Ovary (tissue), 9 donors: ENCODE results near the gene EPHA8. TPM values are rescaled to one million over a fixed set of nuclear protein-coding genes. Genes with fewer than 3 reads are reported as not detected.

Experiments
- DNase-seq, 5 donors: peaks; one replicate each; pipeline ENCODE4 v3.0.0-alpha.2; 2019 to 2020
- H3K27ac ChIP-seq, 2 donors: fragments of 200-600 bp; one replicate each; pipeline versions ENCODE4 v1.5.1 to v1.8.0; 2019 to 2022
- H3K27me3 ChIP-seq: fragments of 200-600 bp; one replicate; pipeline ENCODE4 v1.8.0; 2022
- H3K36me3 ChIP-seq: fragments of 200-600 bp; sonication (generic); one replicate; pipeline ENCODE4 v1.5.1; 2019
- H3K4me1 ChIP-seq: one replicate; pipeline ENCODE4 v1.8.1; 2013; ENCODE audit warnings: mild to moderate bottlenecking, moderate library complexity; ENCODE audit not compliant: insufficient read depth
- H3K4me3 ChIP-seq: fragments of 200-600 bp; sonication (generic); one replicate; pipeline ENCODE4 v1.5.1; 2017
- H3K9me3 ChIP-seq, 2 donors: fragments of 200-600 bp in 1 of 2; sonication (generic) in 1 of 2; one replicate each; pipeline versions ENCODE4 v1.5.1 to v1.8.1; 2013 to 2019; ENCODE audit warnings: mild to moderate bottlenecking in 1 of 2, moderate library complexity in 1 of 2
- CTCF ChIP-seq, 3 donors: fragments of 450-650 bp in 2 of 3; fragments of 200-600 bp in 1 of 3; IDR thresholded peaks; one replicate each; pipeline versions ENCODE4 v1.5.1 to v1.8.0; 2016 to 2022; ENCODE audit warnings: antibody characterized with exemption in 3 of 3, mild to moderate bottlenecking in 1 of 3
- EP300 ChIP-seq: sonication (generic); formaldehyde crosslinking; IDR thresholded peaks from one replicate; pipeline ENCODE4 v1.6.1; 2017; ENCODE audit warnings: antibody characterized with exemption
- POLR2A ChIP-seq: fragments of 450-650 bp; IDR thresholded peaks from one replicate; pipeline ENCODE4 v1.6.1; 2017; ENCODE audit warnings: antibody characterized with exemption, mild to moderate bottlenecking, moderate library complexity
- WGBS, 3 donors: extraction: QIAGEN DNeasy Blood & Tissue Kit in 1 of 3; methylation state at CpG; one replicate each; pipeline versions ENCODE4 v1.1.5 to v1.1.7; 2013 to 2017; 5-methylcytosine and 5-hydroxymethylcytosine counted together
- intact Hi-C, 4 donors: fragments of 100-400 bp; cut with DNase I; formaldehyde crosslinking; loops; one replicate each; pipeline versions ENCODE4 v1.11.0 to v1.15.1; 2022 to 2023
- polyA plus RNA-seq, 2 donors: library from polyadenylated mRNA; stranded (reverse); fragments of 200-250 nt in 1 of 2; fragments of 350-450 nt in 1 of 2; fragmentation: Illumina TruSeq in 1 of 2; extraction: RNeasy Lipid Tissue Mini Kit (QIAGEN cat#74804) in 1 of 2; gene quantifications; one replicate each; pipeline ENCODE4 v1.2.3, GENCODE V29; 2013 to 2014
- total RNA-seq, 7 donors: library from RNA; depleted of rRNA in 2 of 7; stranded (reverse); fragments of >200 nt in 2 of 7; fragmentation: NEBNext Ultra II Directional in 3 of 7; extraction: Animal tissue kit (Norgen Biotek cat#: 25700) in 3 of 7; gene quantifications; one replicate each; pipeline versions ENCODE4 v1.1.0 to v1.2.4, GENCODE V29; 2016 to 2023
- donor health status: DM: no; HTN: no; CAD: no; lungs with moderate emphysema.
- donor health status: DM: no; HTN: no; CAD: no.
- donor health status: Bipolar disorder and iron deficiency.
- donor health status: DM: yes; HTN: yes; CAD: no.
- donor health status: DM: no; HTN: no; CAD: no.
- donor health status: DM: yes; HTN: yes; CAD: no.

EPHA8 gene
- total and polyA plus RNA-seq, 9 donors, result 0.02 TPM; not detected in 8

GRCh38 chr1:22638476-22639234, 75.4 kb downstream of the EPHA8 start:
- peaks cover 3% of the 10 kb centered on the region for H3K4me1 ChIP-seq
- no peak overlapping the region for H3K27ac ChIP-seq
- no peaks in the 10 kb centered on the region for H3K9me3 ChIP-seq
- DNase-seq, result no peak
- no peaks in the 10 kb centered on the region for H3K27me3 ChIP-seq
- no peak overlapping the region for H3K4me3 ChIP-seq
- intact Hi-C loops, result no loop called here
- no peaks in the 10 kb centered on the region for H3K36me3 ChIP-seq
- TF ChIP-seq CTCF (IDR thresholded peaks at IDR 0.05) (no peak), POLR2A (no peak), EP300 (no peak)
- 81 to 86% (median 82%) methylated on average over 23 of the region's 23 CpGs for WGBS, 3 donors

GRCh38 chr1:22639286-22639685, 76.0 kb downstream of the EPHA8 start:
- no peak overlapping the region for H3K4me3 ChIP-seq
- WGBS, 3 donors, result 41 to 57% (median 50%) methylated on average over 8 of the region's 8 CpGs

GRCh38 chr1:22641247-22641646, 78.0 kb downstream of the EPHA8 start:
- H3K27ac ChIP-seq, result no peak overlapping the region
- H3K9me3 ChIP-seq, result no peaks in the 10 kb centered on the region
- intact Hi-C loops, result loop anchor here (2.0 to 10.0 kb wide), 3 partner anchors 218 to 536 kb away; no protein-coding TSS in a partner anchor
- H3K4me1 ChIP-seq, result peaks cover 3% of the 10 kb centered on the region
- DNase-seq, result no peak
- no peak for TF ChIP-seq POLR2A
- no peak for TF ChIP-seq EP300
- TF ChIP-seq CTCF (IDR thresholded peaks at IDR 0.05), result no peak
- H3K27me3 ChIP-seq, result no peaks in the 10 kb centered on the region
- H3K4me3 ChIP-seq, result no peak overlapping the region
- no peaks in the 10 kb centered on the region for H3K36me3 ChIP-seq
- 43 to 50% (median 49%) methylated on average over 8 of the region's 8 CpGs for WGBS, 3 donors

More at GRCh38 chr1:22639286-22639685, 76.0 kb downstream of the EPHA8 start:
- TF ChIP-seq EP300, result no peak
- no peak for TF ChIP-seq CTCF (IDR thresholded peaks at IDR 0.05)
- no peak for TF ChIP-seq POLR2A
- Histone ChIP-seq H3K27me3 (no peaks in the 10 kb centered on the region), H3K9me3 (no peaks in the 10 kb centered on the region), H3K27ac (no peak overlapping the region), H3K36me3 (no peaks in the 10 kb centered on the region), H3K4me1 (peaks cover 3% of the 10 kb centered on the region)
- intact Hi-C loops, result no loop called here
- DNase-seq, result no peak

GRCh38 chr1:22641906-22642636, 78.8 kb downstream of the EPHA8 start:
- H3K9me3 ChIP-seq, result no peaks in the 10 kb centered on the region
- H3K4me3 ChIP-seq, result no peak overlapping the region
- no peaks in the 10 kb centered on the region for H3K27me3 ChIP-seq
- 7 to 14% (median 8%) methylated on average over 18 of the region's 18 CpGs for WGBS, 3 donors
- H3K36me3 ChIP-seq, result no peaks in the 10 kb centered on the region
- peaks cover 3% of the 10 kb centered on the region for H3K4me1 ChIP-seq
- intact Hi-C loops, result loop anchor here (2.0 to 10.0 kb wide), 5 partner anchors 219 to 537 kb away; no protein-coding TSS in a partner anchor
- peak; percentile 79 to 92 (median 90) for DNase-seq
- no peak for TF ChIP-seq POLR2A
- TF ChIP-seq CTCF (IDR thresholded peaks at IDR 0.05), result peak; percentile 75 to 82 (median 79)
- no peak overlapping the region for H3K27ac ChIP-seq
